Renal pelvis (tissue), 12 donors: ENCODE data around the gene EZH2. TPM values are rescaled to one million over a fixed set of nuclear protein-coding genes. Genes with fewer than 3 reads are reported as not detected.

Experiments
- DNase-seq: peaks from one replicate; pipeline ENCODE4 v3.0.0-alpha.2; 2013
- long read RNA-seq, 16 experiments: transcript quantifications; one replicate each; lab custom pipeline, GENCODE V29; 2026
- polyA plus RNA-seq, 3 donors: library from polyadenylated mRNA; unstranded; fragments of 120-200 nt; gene quantifications; one replicate each; pipeline ENCODE4 v1.2.1, GENCODE V29; 2013; ENCODE audit not compliant: insufficient read length in 3 of 3

The EZH2 gene
- polyA plus RNA-seq, result 10 to 100 TPM; 39.0 to 48.2 (median 47.0) TPM
- long read RNA-seq, donor 1, partial matches to known transcripts, result 14 of 17 reads
- long read RNA-seq, donor 1, other reads (novel, unspliced or antisense), result 0 of 17 reads
- long read RNA-seq, donor 2, transcript EZH2-203 (20 exons, 2,591 nt), result major isoform, 5 of 24 reads
- long read RNA-seq, donor 2, partial matches to known transcripts, result 19 of 24 reads
- long read RNA-seq, donor 2, other reads (novel, unspliced or antisense), result 0 of 24 reads
- long read RNA-seq, donor 3, partial matches to known transcripts, result 12 of 18 reads
- long read RNA-seq, donor 3, other reads (novel, unspliced or antisense), result 0 of 18 reads
- long read RNA-seq, donor 4, partial matches to known transcripts, result 21 of 28 reads
- long read RNA-seq, donor 4, other reads (novel, unspliced or antisense), result 0 of 28 reads
- long read RNA-seq, donor 5, partial matches to known transcripts, result 5 of 7 reads
- long read RNA-seq, donor 5, other reads (novel, unspliced or antisense), result 0 of 7 reads
- long read RNA-seq, donor 6, partial matches to known transcripts, result 21 of 23 reads
- long read RNA-seq, donor 6, other reads (novel, unspliced or antisense), result 0 of 23 reads
- long read RNA-seq, donor 7, partial matches to known transcripts, result 0 of 8 reads
- long read RNA-seq, donor 7, other reads (novel, unspliced or antisense), result 0 of 8 reads
- long read RNA-seq, donor 8, partial matches to known transcripts, result 8 of 8 reads
- long read RNA-seq, donor 8, other reads (novel, unspliced or antisense), result 0 of 8 reads
- long read RNA-seq, donor 9, partial matches to known transcripts, result 32 of 36 reads
- long read RNA-seq, donor 9, other reads (novel, unspliced or antisense), result 0 of 36 reads
- long read RNA-seq, donor 10, partial matches to known transcripts, result 34 of 37 reads
- long read RNA-seq, donor 10, other reads (novel, unspliced or antisense), result 0 of 37 reads
- long read RNA-seq, donor 11, partial matches to known transcripts, result 0 of 4 reads
- long read RNA-seq, donor 11, other reads (novel, unspliced or antisense), result 0 of 4 reads
- long read RNA-seq, donor 12, partial matches to known transcripts, result 26 of 29 reads
- long read RNA-seq, donor 12, other reads (novel, unspliced or antisense), result 0 of 29 reads
- long read RNA-seq, donor 13, partial matches to known transcripts, result 7 of 8 reads
- long read RNA-seq, donor 13, other reads (novel, unspliced or antisense), result 0 of 8 reads
- long read RNA-seq, donor 14, partial matches to known transcripts, result 16 of 21 reads
- long read RNA-seq, donor 14, other reads (novel, unspliced or antisense), result 0 of 21 reads
- long read RNA-seq, donor 15, partial matches to known transcripts, result 29 of 32 reads
- long read RNA-seq, donor 15, other reads (novel, unspliced or antisense), result 0 of 32 reads
- long read RNA-seq, donor 16, partial matches to known transcripts, result 17 of 21 reads
- long read RNA-seq, donor 16, other reads (novel, unspliced or antisense), result 0 of 21 reads

- no peak for DNase-seq
Observed at GRCh38 chr7:148884049-148884298, at the start of gene EZH2. TSS of gene EZH2 (minus strand) at chr7:148884291. CDS start at chr7:148847298, 36,993 bp downstream.

GRCh38 chr7:148931470-148931869 is 47.4 kb upstream of the EZH2 start:
- DNase-seq, result no peak

GRCh38 chr7:148930335-148930734 is 46.2 kb upstream of the EZH2 start:
- no peak for DNase-seq

- DNase-seq, result no peak
Observed at GRCh38 chr7:148929176-148929575, 45.1 kb upstream of the EZH2 start.

- no peak for DNase-seq
Observed at GRCh38 chr7:148927123-148928045, 43.3 kb upstream of the EZH2 start.

GRCh38 chr7:148925836-148926235 is 41.7 kb upstream of the EZH2 start:
- no peak for DNase-seq

- DNase-seq, result no peak
Observed at GRCh38 chr7:148924011-148924410, 39.9 kb upstream of the EZH2 start.

- no peak for DNase-seq
Observed at GRCh38 chr7:148921806-148922205, 37.7 kb upstream of the EZH2 start.

GRCh38 chr7:148921189-148921588 is 37.1 kb upstream of the EZH2 start:
- no peak for DNase-seq

GRCh38 chr7:148919859-148920258 is 35.8 kb upstream of the EZH2 start:
- no peak for DNase-seq

GRCh38 chr7:148918058-148918596 is 34.0 kb upstream of the EZH2 start:
- DNase-seq, result no peak

- peak; percentile 67 for DNase-seq
Observed at GRCh38 chr7:148916186-148916585, 32.1 kb upstream of the EZH2 start.

GRCh38 chr7:148915211-148915610 is 31.1 kb upstream of the EZH2 start:
- no peak for DNase-seq

- no peak for DNase-seq
Observed at GRCh38 chr7:148914208-148914777, 30.2 kb upstream of the EZH2 start.

- DNase-seq, result no peak
Observed at GRCh38 chr7:148912758-148913541, 28.9 kb upstream of the EZH2 start.

GRCh38 chr7:148912151-148912550 is 28.1 kb upstream of the EZH2 start:
- no peak for DNase-seq

GRCh38 chr7:148911626-148912025 is 27.5 kb upstream of the EZH2 start:
- DNase-seq, result no peak

- DNase-seq, result no peak
Observed at GRCh38 chr7:148909568-148909967, 25.5 kb upstream of the EZH2 start.
